Activated naive CD4-positive, alpha-beta T cell treated with anti-CD3 and anti-CD28 coated beads for 36 hours (primary cell): Measurements from ENCODE around the gene ADORA1. TPM values are rescaled to one million over a fixed set of nuclear protein-coding genes. Genes with fewer than 3 reads are reported as not detected.

ENCODE experiments used
- CTCF ChIA-PET: fragments of 350-600 bp; sonication (Branson Sonifier 250); formaldehyde crosslinking; loops from one replicate; lab custom pipeline; 2021; ENCODE audit warnings: antibody characterized with exemption; lab: Charles Lee
- DNase-seq: peaks from one replicate; pipeline ENCODE4 v3.0.0-alpha.2; 2020
- H3K27ac Mint-ChIP-seq: one replicate; pipeline ENCODE4 v1.8.0; 2021; ENCODE audit warnings: mild to moderate bottlenecking, mixed read lengths
- H3K27me3 Mint-ChIP-seq: one replicate; pipeline ENCODE4 v1.8.0; 2021; ENCODE audit warnings: low read depth, mixed read lengths
- H3K36me3 Mint-ChIP-seq: one replicate; pipeline ENCODE4 v1.8.0; 2021; ENCODE audit warnings: low read depth, mixed read lengths
- H3K4me1 Mint-ChIP-seq: one replicate; pipeline ENCODE4 v1.8.0; 2021; ENCODE audit warnings: low read depth, mixed read lengths
- H3K4me3 Mint-ChIP-seq: one replicate; pipeline ENCODE4 v1.8.0; 2021; ENCODE audit warnings: mild to moderate bottlenecking, moderate library complexity, mixed read lengths
- H3K9me3 Mint-ChIP-seq: one replicate; pipeline ENCODE4 v1.8.0; 2021; ENCODE audit warnings: mixed read lengths
- intact Hi-C: fragments of 100-400 bp; cut with micrococcal nuclease; formaldehyde crosslinking; loops from one replicate; pipeline ENCODE4 v1.15.1; 2023
- total RNA-seq, 2 experiments: library from RNA; stranded (reverse); gene quantifications; one replicate each; pipeline ENCODE4 v1.2.3, GENCODE V29; 2021

The ADORA1 gene
- total RNA-seq, 2 experiments from 2014 or later: not detected

GRCh38 chr1:203140743-203141520 lies 13.4 kb downstream of the ADORA1 start:
- no peaks in the 10 kb centered on the region for H3K4me1 Mint-ChIP-seq
- no peak overlapping the region for H3K4me3 Mint-ChIP-seq
- H3K9me3 Mint-ChIP-seq: no peaks in the 10 kb centered on the region
- H3K27me3 Mint-ChIP-seq: peaks cover 4% of the 10 kb centered on the region
- DNase-seq: no peak
- CTCF ChIA-PET: interaction anchor here (0.7 to 1.2 kb wide), 3 partner anchors 75 to 1100 kb away, joined by 3 read pairs; no protein-coding TSS in a partner anchor
- H3K36me3 Mint-ChIP-seq: no peaks in the 10 kb centered on the region
- intact Hi-C loops: no loop called here
- H3K27ac Mint-ChIP-seq: no peak overlapping the region

GRCh38 chr1:203142124-203142523 lies 14.6 kb downstream of the ADORA1 start:
- intact Hi-C loops: no loop called here
- peaks cover under 1% of the 10 kb centered on the region for H3K27me3 Mint-ChIP-seq
- no peaks in the 10 kb centered on the region for H3K36me3 Mint-ChIP-seq
- no peaks in the 10 kb centered on the region for H3K4me1 Mint-ChIP-seq
- no peak overlapping the region for H3K27ac Mint-ChIP-seq
- CTCF ChIA-PET: no interaction called here
- H3K4me3 Mint-ChIP-seq: no peak overlapping the region
- DNase-seq: no peak
- H3K9me3 Mint-ChIP-seq: no peaks in the 10 kb centered on the region

GRCh38 chr1:203142684-203143408 lies 15.3 kb downstream of the ADORA1 start:
- DNase-seq: no peak
- H3K27me3 Mint-ChIP-seq: no peaks in the 10 kb centered on the region
- intact Hi-C loops: no loop called here
- H3K27ac Mint-ChIP-seq: no peak overlapping the region
- H3K4me3 Mint-ChIP-seq: no peak overlapping the region
- H3K9me3 Mint-ChIP-seq: no peaks in the 10 kb centered on the region
- no peaks in the 10 kb centered on the region for H3K36me3 Mint-ChIP-seq
- CTCF ChIA-PET: no interaction called here
- H3K4me1 Mint-ChIP-seq: no peaks in the 10 kb centered on the region

- no peaks in the 10 kb centered on the region for H3K36me3 Mint-ChIP-seq
- intact Hi-C loops: no loop called here
- no peaks in the 10 kb centered on the region for H3K9me3 Mint-ChIP-seq
- H3K4me3 Mint-ChIP-seq: no peak overlapping the region
- CTCF ChIA-PET: no interaction called here
- DNase-seq: no peak
- no peaks in the 10 kb centered on the region for H3K4me1 Mint-ChIP-seq
- H3K27ac Mint-ChIP-seq: no peak overlapping the region
- H3K27me3 Mint-ChIP-seq: no peaks in the 10 kb centered on the region
Observed at GRCh38 chr1:203143641-203144040, 16.1 kb downstream of the ADORA1 start.

- no peaks in the 10 kb centered on the region for H3K36me3 Mint-ChIP-seq
- H3K4me1 Mint-ChIP-seq: no peaks in the 10 kb centered on the region
- no peak overlapping the region for H3K27ac Mint-ChIP-seq
- no peaks in the 10 kb centered on the region for H3K9me3 Mint-ChIP-seq
- no peaks in the 10 kb centered on the region for H3K27me3 Mint-ChIP-seq
- intact Hi-C loops: no loop called here
- DNase-seq: no peak
- CTCF ChIA-PET: no interaction called here
- no peak overlapping the region for H3K4me3 Mint-ChIP-seq
Observed at GRCh38 chr1:203144661-203145060, 17.1 kb downstream of the ADORA1 start.

DNA sequence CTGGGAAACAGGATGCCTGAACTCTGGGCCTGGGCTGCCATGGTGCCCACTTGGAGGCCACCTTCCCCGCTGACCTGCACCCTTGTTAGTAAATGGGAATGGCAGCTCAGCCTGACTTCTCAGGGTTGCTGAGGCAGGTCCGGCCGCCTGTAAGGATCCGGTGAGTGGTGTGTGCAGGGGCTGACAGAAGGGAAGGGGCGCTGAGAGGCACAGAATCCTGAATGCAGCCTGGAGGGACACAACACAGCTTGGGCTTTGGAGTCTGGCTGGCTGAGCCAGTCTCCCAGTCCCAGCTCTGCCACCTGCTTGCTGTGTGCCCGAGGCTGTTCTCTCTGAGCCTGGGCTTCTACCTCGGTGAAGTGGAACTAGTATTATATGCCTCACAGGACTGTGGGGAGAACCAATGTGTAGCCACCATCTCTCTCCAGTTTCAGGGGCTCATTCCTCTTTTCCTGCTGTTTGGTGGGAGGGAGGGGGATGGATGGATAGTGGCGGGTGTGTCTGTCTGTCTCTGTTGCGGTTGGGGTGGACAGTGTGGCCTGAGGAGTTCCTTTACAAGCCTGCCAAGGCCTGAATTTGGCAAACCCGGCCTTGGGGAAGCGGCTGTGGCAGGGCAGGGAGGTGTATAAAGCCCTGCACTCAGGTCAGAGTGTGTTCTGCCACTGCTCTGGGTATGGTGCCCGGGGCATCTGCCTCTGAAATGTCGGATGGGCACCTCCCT lies 18.0 kb downstream of the ADORA1 start:
- Mint-ChIP-seq H3K27me3 (no peaks in the 10 kb centered on the region), H3K9me3 (no peaks in the 10 kb centered on the region), H3K4me3 (no peak overlapping the region), H3K36me3 (no peaks in the 10 kb centered on the region), H3K27ac (no peak overlapping the region), H3K4me1 (no peaks in the 10 kb centered on the region)
- no peak for DNase-seq
- intact Hi-C loops: no loop called here
- CTCF ChIA-PET: interaction anchor here (0.6 kb wide), 1 partner anchor 75 kb away, joined by 3 read pairs; no protein-coding TSS in a partner anchor

- Mint-ChIP-seq H3K36me3 (no peaks in the 10 kb centered on the region), H3K27ac (no peak overlapping the region), H3K4me1 (no peaks in the 10 kb centered on the region), H3K27me3 (no peaks in the 10 kb centered on the region), H3K4me3 (no peak overlapping the region), H3K9me3 (no peaks in the 10 kb centered on the region)
- intact Hi-C loops: no loop called here
- CTCF ChIA-PET: interaction anchor here (0.6 to 2.1 kb wide), 3 partner anchors 28 to 75 kb away, joined by 3 to 5 read pairs (median 3); no protein-coding TSS in a partner anchor
- DNase-seq: no peak
Observed at GRCh38 chr1:203146042-203146369, 18.5 kb downstream of the ADORA1 start.

DNA sequence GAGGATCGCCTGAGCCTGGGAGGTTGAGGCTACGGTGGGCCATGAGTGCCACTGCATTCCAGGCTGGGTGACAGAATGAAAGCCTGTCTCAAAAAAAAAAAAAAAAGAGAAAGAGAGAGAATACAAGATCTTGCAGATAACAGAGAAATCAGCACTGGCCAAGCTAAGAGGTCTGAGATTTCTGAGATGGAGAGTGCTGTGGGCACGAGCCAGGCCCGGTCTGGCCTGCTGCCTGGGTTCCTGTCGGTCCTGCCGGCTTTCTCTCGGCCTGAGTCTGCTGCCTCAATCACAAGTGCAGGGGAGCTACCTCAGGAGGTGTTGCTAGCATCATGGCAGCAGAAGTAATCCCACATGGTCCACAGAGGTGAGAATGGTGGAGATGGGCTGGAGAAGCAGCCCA lies 19.0 kb downstream of the ADORA1 start:
- DNase-seq: no peak
- CTCF ChIA-PET: interaction anchor here (0.6 to 2.1 kb wide), 3 partner anchors 29 to 74 kb away, joined by 3 to 5 read pairs (median 3); no protein-coding TSS in a partner anchor
- no peaks in the 10 kb centered on the region for H3K36me3 Mint-ChIP-seq

DNA sequence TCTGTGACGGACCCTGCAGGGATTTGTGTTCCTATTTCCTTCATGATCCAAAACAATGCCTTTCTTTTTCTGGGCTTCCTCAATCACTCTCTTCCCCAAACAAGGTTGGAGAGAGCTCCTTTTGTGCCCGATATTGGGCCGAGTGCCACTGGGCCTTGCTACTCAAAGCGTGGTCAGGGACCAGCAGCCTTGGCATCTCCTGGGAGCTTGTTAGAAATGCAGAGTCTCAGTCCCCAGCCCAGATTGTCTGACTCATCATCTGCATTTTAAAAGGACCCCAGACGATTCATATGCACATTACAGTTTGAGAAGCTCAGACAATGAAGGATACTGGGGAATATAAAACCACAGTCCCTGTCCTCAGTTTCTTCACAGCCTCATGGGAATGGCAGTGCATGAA lies 19.9 kb downstream of the ADORA1 start:
- CTCF ChIA-PET: interaction anchor here (2.1 kb wide), 1 partner anchor 29 kb away, joined by 5 read pairs; no protein-coding TSS in a partner anchor
- no peak overlapping the region for H3K27ac Mint-ChIP-seq
- no peaks in the 10 kb centered on the region for H3K36me3 Mint-ChIP-seq
- no peaks in the 10 kb centered on the region for H3K9me3 Mint-ChIP-seq
- H3K4me1 Mint-ChIP-seq: no peaks in the 10 kb centered on the region
- no peak overlapping the region for H3K4me3 Mint-ChIP-seq
- intact Hi-C loops: no loop called here
- no peaks in the 10 kb centered on the region for H3K27me3 Mint-ChIP-seq
- DNase-seq: no peak

More for the DNA sequence above, 19.0 kb downstream of the ADORA1 start:
- Mint-ChIP-seq H3K4me1 (no peaks in the 10 kb centered on the region), H3K9me3 (no peaks in the 10 kb centered on the region), H3K27ac (no peak overlapping the region), H3K27me3 (no peaks in the 10 kb centered on the region), H3K4me3 (no peak overlapping the region)
- intact Hi-C loops: no loop called here

DNA sequence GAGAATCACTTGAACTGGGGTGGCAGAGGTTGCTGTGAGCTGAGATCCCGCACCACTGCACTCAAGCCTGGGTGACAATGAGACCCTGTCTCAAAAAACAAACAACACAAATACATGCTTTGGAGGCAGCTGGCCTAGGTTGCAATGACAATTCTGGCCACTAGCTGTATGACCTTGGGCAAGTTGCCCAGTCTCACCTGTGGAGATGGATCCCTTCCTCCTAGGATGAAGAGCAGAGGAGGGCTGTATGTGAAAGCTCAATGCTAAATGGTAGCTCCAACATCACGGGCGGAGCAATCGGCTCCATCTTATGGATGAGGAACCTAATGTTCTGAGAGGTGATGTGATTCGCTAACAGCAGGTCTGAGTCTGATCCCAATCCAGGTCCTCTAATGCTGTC lies 20.6 kb downstream of the ADORA1 start:
- no peaks in the 10 kb centered on the region for H3K36me3 Mint-ChIP-seq
- no peak for DNase-seq
- H3K9me3 Mint-ChIP-seq: no peaks in the 10 kb centered on the region
- intact Hi-C loops: no loop called here
- CTCF ChIA-PET: interaction anchor here (0.9 to 2.1 kb wide), 2 partner anchors 30 to 31 kb away, joined by 3 to 5 read pairs; no protein-coding TSS in a partner anchor
- H3K4me3 Mint-ChIP-seq: no peak overlapping the region
- H3K27me3 Mint-ChIP-seq: no peaks in the 10 kb centered on the region
- no peaks in the 10 kb centered on the region for H3K4me1 Mint-ChIP-seq
- H3K27ac Mint-ChIP-seq: no peak overlapping the region

- intact Hi-C loops: no loop called here
- no peak overlapping the region for H3K27ac Mint-ChIP-seq
- H3K4me3 Mint-ChIP-seq: no peak overlapping the region
- CTCF ChIA-PET: interaction anchor here (0.6 to 1.1 kb wide), 3 partner anchors 30 to 1094 kb away, joined by 3 to 8 read pairs (median 5); no protein-coding TSS in a partner anchor
- no peaks in the 10 kb centered on the region for H3K9me3 Mint-ChIP-seq
- no peaks in the 10 kb centered on the region for H3K4me1 Mint-ChIP-seq
- no peaks in the 10 kb centered on the region for H3K36me3 Mint-ChIP-seq
- DNase-seq: no peak
- no peaks in the 10 kb centered on the region for H3K27me3 Mint-ChIP-seq
Observed at GRCh38 chr1:203148579-203148978, 21.1 kb downstream of the ADORA1 start.

DNA sequence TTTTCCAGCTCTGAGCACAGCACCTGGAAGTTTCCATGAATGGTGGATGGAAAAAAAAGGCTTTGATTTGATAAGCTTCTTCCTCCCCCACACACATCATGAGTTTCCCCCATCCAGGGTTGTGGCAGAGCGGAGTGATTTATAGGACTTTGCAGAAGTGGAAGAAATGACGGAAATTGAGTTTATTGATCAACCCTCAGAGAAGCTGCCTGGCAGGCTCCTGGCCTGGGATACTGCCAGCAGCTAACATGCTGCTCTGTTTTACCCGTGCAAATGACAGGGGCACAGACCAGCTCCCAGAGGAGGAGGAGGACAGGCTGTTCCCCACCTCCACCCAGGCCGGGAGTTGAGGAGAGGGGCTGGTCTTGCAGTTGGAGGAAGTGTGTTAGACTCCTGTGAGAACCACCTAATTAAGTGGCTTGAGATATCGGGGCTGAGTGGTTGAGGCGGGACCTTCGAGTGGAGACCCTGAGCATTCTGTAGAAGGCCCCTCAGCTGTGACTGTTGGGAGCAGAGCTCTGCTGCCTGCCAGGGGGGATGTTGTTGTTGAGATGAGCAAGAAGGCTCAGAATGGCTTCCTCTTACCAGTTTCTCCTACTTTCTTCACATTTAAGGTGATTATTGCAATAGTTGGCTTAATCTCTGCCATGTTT lies 21.8 kb downstream of the ADORA1 start:
- CTCF ChIA-PET: interaction anchor here (0.6 to 1.1 kb wide), 2 partner anchors 67 to 1094 kb away, joined by 5 to 8 read pairs; no protein-coding TSS in a partner anchor
- H3K27me3 Mint-ChIP-seq: no peaks in the 10 kb centered on the region
- no peak for DNase-seq
- no peak overlapping the region for H3K27ac Mint-ChIP-seq
- no peaks in the 10 kb centered on the region for H3K36me3 Mint-ChIP-seq
- no peaks in the 10 kb centered on the region for H3K9me3 Mint-ChIP-seq
- intact Hi-C loops: no loop called here
- H3K4me1 Mint-ChIP-seq: no peaks in the 10 kb centered on the region
- no peak overlapping the region for H3K4me3 Mint-ChIP-seq
